ENCODE measurements around the gene PAPSS2.

DNA sequence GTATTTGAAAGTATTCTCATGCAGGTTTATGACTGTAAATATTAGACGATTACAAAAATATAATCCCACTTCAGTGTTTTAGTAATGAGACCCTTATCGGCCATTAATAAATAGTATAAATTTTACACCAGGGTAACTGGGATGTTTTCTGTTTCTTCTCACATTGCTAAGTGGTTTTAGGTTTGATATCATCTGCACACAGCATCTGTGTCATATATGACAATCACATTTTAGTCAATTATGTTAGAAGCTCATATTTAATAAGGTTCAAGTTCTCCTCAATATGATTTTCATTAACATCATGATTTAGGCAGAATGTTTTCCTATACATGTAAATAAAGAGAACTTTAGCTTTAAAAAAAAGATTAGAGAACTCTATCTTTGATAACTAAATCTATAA, 91.6 kb downstream of the PAPSS2 start:
- TF ChIP-seq, protein P1, sequence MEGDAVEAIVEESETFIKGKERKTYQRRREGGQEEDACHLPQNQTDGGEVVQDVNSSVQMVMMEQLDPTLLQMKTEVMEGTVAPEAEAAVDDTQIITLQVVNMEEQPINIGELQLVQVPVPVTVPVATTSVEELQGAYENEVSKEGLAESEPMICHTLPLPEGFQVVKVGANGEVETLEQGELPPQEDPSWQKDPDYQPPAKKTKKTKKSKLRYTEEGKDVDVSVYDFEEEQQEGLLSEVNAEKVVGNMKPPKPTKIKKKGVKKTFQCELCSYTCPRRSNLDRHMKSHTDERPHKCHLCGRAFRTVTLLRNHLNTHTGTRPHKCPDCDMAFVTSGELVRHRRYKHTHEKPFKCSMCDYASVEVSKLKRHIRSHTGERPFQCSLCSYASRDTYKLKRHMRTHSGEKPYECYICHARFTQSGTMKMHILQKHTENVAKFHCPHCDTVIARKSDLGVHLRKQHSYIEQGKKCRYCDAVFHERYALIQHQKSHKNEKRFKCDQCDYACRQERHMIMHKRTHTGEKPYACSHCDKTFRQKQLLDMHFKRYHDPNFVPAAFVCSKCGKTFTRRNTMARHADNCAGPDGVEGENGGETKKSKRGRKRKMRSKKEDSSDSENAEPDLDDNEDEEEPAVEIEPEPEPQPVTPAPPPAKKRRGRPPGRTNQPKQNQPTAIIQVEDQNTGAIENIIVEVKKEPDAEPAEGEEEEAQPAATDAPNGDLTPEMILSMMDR (conservative IDR thresholded peaks at IDR 0.05 in 1 of 2, IDR thresholded peaks at IDR 0.05 in 1 of 2; ENCODE audit: low read depth in 1 of 2, low read length in 2 of 2), result no peak
- no peak for TF ChIP-seq EZH2 (IDR thresholded peaks at IDR 0.05; ENCODE audit: low read length, missing control alignments)
